ENCODE results near the gene RALGPS1. TPM values are rescaled to one million over a fixed set of nuclear protein-coding genes. Genes with fewer than 3 reads are reported as not detected.

Gene RALGPS1
- total RNA-seq, 1 experiment from 2014 or later, result 18.6 TPM

GRCh38 chr9:127181315-127181580 is 266.7 kb downstream of the RALGPS1 start:
- Histone ChIP-seq H2BK15ac (ENCODE audit: low read depth, low read length) (no peak overlapping the region), H3K9me3 (ENCODE audit: control insufficient read depth, low read depth, low read length) (no peaks in the 10 kb centered on the region), H3K9ac (ENCODE audit: extremely low read depth, insufficient read length, low read length) (no peak overlapping the region), H4K5ac (ENCODE audit: insufficient read length, low read depth, low read length) (no peak overlapping the region), H4K91ac (ENCODE audit: insufficient read length, low read depth, low read length) (no peak overlapping the region), H3T11ph (ENCODE audit: low read length) (no peak overlapping the region), H2AFZ (ENCODE audit: low read length) (no peak overlapping the region), H3K4me1 (ENCODE audit: insufficient read depth, low read length) (no peaks in the 10 kb centered on the region; the same call in 1 of the 2 replicates), H3K23me2 (ENCODE audit: insufficient read length, low read depth, low read length, poor library complexity, severe bottlenecking) (no peaks in the 10 kb centered on the region), H2BK20ac (ENCODE audit: low read depth, low read length, poor library complexity, severe bottlenecking) (no peak overlapping the region), H3K4me2 (ENCODE audit: insufficient read depth, insufficient read length, low read length) (no peak overlapping the region), H2BK12ac (ENCODE audit: insufficient read length, low read depth, low read length) (no peak overlapping the region), H3K14ac (ENCODE audit: insufficient read depth, low read length) (no peak overlapping the region; the same call in 1 of the 2 replicates), H3K56ac (ENCODE audit: insufficient read length, low read depth, low read length) (no peak overlapping the region), H3K79me2 (ENCODE audit: insufficient read depth, low read length) (no peaks in the 10 kb centered on the region), H2BK5ac (ENCODE audit: insufficient read length, low read length) (no peak overlapping the region), H3K79me1 (ENCODE audit: insufficient read depth, low read depth, low read length, poor library complexity, severe bottlenecking) (no peaks in the 10 kb centered on the region), H3K27ac (ENCODE audit: insufficient read length, low read depth, low read length) (no peak overlapping the region), H2BK120ac (ENCODE audit: low read depth, low read length, poor library complexity, severe bottlenecking) (no peak overlapping the region), H4K20me1 (ENCODE audit: control insufficient read depth, insufficient read depth, insufficient read length) (no peaks in the 10 kb centered on the region), H3K23ac (ENCODE audit: insufficient read length, low read depth, low read length) (no peak overlapping the region), H3K18ac (ENCODE audit: insufficient read length, low read depth, low read length) (no peak overlapping the region), H2AK5ac (ENCODE audit: insufficient read length, low read length) (no peak overlapping the region), H4K8ac (replicated peaks; ENCODE audit: insufficient read length, low read depth, low read length) (no peak overlapping the region), H3K27me3 (ENCODE audit: insufficient read depth, low read length) (no peaks in the 10 kb centered on the region), H3K4ac (ENCODE audit: low read depth, low read length) (no peak overlapping the region)
- no peak overlapping the region for H3K4me3 Mint-ChIP-seq
- H3K36me3 Mint-ChIP-seq (ENCODE audit: insufficient read depth in 1 of 3, low read depth in 3 of 3), result peaks cover 0 to 9% (median 0%) of the 10 kb centered on the region in 3 experiments; a peak in 3 of 7 replicates
- DNase-seq, result no peak
- H3K27me3 Mint-ChIP-seq (ENCODE audit: low read depth), result peaks cover 2% of the 10 kb centered on the region; the same call in 1 of the 2 replicates
- TF ChIP-seq, protein P1, sequence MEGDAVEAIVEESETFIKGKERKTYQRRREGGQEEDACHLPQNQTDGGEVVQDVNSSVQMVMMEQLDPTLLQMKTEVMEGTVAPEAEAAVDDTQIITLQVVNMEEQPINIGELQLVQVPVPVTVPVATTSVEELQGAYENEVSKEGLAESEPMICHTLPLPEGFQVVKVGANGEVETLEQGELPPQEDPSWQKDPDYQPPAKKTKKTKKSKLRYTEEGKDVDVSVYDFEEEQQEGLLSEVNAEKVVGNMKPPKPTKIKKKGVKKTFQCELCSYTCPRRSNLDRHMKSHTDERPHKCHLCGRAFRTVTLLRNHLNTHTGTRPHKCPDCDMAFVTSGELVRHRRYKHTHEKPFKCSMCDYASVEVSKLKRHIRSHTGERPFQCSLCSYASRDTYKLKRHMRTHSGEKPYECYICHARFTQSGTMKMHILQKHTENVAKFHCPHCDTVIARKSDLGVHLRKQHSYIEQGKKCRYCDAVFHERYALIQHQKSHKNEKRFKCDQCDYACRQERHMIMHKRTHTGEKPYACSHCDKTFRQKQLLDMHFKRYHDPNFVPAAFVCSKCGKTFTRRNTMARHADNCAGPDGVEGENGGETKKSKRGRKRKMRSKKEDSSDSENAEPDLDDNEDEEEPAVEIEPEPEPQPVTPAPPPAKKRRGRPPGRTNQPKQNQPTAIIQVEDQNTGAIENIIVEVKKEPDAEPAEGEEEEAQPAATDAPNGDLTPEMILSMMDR (conservative IDR thresholded peaks at IDR 0.05), result no peak
- H3K9me3 Mint-ChIP-seq, result no peaks in the 10 kb centered on the region
- no CpG with 5 or more reads among the region's 3 CpGs for WGBS (ENCODE audit: extremely low coverage, insufficient read length, low lambda C conversion rate)
- no peak overlapping the region for H3K27ac Mint-ChIP-seq
- peaks cover 10 to 18% of the 10 kb centered on the region in 2 experiments for H3K4me1 Mint-ChIP-seq

Measured in H9 (cell line).